ENCODE data around the gene SLC12A7.

The SLC12A7 gene

DNA sequence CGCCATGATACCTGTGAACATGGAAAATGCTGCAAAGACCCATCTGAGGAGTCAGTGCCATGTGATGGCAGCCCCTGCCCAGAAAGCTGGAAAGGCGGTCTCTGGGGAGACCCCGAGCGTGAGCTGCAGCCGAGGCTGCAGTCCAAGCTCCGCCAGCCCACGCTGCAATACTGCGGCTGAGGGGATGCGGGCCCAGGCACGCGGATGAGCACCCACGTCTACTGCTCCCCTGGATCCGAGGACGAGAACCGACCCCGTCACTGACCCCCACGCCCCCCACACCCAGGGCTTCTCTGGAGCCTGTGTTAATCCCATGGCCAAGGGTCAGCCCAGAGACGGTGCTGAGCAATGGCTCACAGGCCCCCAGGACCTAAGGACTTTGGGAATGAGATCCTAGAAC, 32.4 kb downstream of the SLC12A7 start:
- no peak for DNase-seq
- no peaks in the 10 kb centered on the region for H3K27me3 ChIP-seq (replicated peaks)
- in situ Hi-C loops (cut with HindIII; ENCODE audit: low pct_ligation_motif_present, low sequenced_read_pairs), result no loop called here
- no peak overlapping the region for H3K27ac ChIP-seq
- TF ChIP-seq, protein P1, sequence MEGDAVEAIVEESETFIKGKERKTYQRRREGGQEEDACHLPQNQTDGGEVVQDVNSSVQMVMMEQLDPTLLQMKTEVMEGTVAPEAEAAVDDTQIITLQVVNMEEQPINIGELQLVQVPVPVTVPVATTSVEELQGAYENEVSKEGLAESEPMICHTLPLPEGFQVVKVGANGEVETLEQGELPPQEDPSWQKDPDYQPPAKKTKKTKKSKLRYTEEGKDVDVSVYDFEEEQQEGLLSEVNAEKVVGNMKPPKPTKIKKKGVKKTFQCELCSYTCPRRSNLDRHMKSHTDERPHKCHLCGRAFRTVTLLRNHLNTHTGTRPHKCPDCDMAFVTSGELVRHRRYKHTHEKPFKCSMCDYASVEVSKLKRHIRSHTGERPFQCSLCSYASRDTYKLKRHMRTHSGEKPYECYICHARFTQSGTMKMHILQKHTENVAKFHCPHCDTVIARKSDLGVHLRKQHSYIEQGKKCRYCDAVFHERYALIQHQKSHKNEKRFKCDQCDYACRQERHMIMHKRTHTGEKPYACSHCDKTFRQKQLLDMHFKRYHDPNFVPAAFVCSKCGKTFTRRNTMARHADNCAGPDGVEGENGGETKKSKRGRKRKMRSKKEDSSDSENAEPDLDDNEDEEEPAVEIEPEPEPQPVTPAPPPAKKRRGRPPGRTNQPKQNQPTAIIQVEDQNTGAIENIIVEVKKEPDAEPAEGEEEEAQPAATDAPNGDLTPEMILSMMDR (IDR thresholded peaks at IDR 0.05; ENCODE audit: low read depth, low read length, missing control alignments), result no peak
- H3K4me3 ChIP-seq (ENCODE audit: low read depth, low read length), result no peak overlapping the region
- no peaks in the 10 kb centered on the region for H3K36me3 ChIP-seq (replicated peaks)

DNA sequence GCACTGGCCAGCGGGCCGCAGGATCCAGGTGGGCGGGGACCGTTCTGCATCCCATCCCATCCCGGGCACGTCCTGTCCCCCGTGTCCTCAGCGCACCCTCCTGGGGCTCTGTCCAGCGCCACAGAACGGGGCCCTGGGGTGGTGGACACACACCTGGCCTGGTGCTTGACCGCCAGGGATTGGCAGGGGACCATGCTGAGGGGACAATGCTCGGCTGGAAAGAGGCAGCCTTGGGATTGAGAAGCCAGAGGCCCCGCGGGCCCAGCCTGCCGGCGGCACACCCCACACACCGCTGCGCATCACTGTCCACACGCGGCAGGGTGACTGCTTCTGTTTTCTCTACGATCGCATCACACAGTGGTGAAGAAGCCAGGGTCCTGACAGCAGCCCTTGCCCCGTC, 33.0 kb downstream of the SLC12A7 start:
- Histone ChIP-seq H3K4me3 (ENCODE audit: low read depth, low read length) (no peak overlapping the region), H3K27me3 (replicated peaks) (no peaks in the 10 kb centered on the region), H3K27ac (no peak overlapping the region), H3K36me3 (replicated peaks) (no peaks in the 10 kb centered on the region)
- DNase-seq, result no peak
- in situ Hi-C loops (cut with HindIII; ENCODE audit: low pct_ligation_motif_present, low sequenced_read_pairs), result no loop called here
- TF ChIP-seq, protein P1 (IDR thresholded peaks at IDR 0.05; ENCODE audit: low read depth, low read length, missing control alignments), result no peak

DNA sequence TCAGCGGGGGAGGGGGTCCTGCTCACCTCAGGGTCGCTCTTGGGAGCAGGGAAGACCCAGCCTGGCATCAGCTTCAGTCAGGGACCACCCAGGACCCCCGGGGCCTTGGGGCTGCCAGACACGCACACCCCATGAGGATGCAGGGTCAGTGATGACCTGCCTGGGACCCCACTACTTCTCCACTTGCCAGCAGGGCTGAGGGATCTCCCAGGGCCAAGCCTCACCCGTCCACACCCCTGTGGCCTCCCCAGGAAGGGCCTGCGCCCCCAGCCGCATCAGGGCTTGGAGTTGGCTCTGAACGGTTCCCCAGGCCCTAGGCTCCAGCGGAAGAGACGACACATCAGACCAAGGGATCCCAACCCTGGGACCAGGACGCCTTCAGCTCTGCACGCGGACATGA, 33.7 kb downstream of the SLC12A7 start:
- Histone ChIP-seq H3K4me3 (ENCODE audit: low read depth, low read length) (no peak overlapping the region), H3K36me3 (replicated peaks) (no peaks in the 10 kb centered on the region), H3K27ac (no peak overlapping the region), H3K27me3 (replicated peaks) (no peaks in the 10 kb centered on the region)
- no peak for DNase-seq
- TF ChIP-seq, protein P1 (IDR thresholded peaks at IDR 0.05; ENCODE audit: low read depth, low read length, missing control alignments), result no peak
- in situ Hi-C loops (cut with HindIII; ENCODE audit: low pct_ligation_motif_present, low sequenced_read_pairs), result no loop called here

DNA sequence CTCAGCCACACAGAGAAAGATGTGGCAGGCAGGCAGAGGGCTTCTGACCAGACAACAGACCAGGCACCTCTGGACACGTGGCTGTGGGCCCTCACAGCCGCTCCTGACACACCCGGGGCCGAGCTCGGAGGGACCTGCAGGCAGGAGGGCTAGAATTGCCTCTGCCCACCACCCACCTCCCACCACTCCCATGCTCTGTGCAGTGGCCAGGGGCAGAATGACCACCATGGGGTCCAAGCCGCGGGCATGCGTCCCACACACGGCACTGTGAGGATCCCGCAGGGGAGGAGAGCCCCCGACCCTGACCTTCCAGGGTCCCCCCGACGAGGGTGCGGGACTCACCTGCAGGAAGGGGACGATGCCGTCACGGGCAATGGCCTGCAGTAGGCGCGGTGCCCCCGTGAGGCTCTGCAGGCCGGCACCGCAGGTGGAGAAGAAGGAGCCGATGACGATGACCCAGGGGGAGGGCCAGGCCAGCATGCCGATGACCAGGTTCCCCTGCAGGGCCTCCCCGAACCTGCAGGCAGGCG, 34.3 kb downstream of the SLC12A7 start:
- H3K27me3 ChIP-seq (replicated peaks), result no peaks in the 10 kb centered on the region
- H3K27ac ChIP-seq, result no peak overlapping the region
- in situ Hi-C loops (cut with HindIII; ENCODE audit: low pct_ligation_motif_present, low sequenced_read_pairs), result no loop called here
- H3K4me3 ChIP-seq (ENCODE audit: low read depth, low read length), result no peak overlapping the region
- TF ChIP-seq, protein P1 (IDR thresholded peaks at IDR 0.05; ENCODE audit: low read depth, low read length, missing control alignments), result no peak
- DNase-seq, result no peak
- no peaks in the 10 kb centered on the region for H3K36me3 ChIP-seq (replicated peaks)

DNA sequence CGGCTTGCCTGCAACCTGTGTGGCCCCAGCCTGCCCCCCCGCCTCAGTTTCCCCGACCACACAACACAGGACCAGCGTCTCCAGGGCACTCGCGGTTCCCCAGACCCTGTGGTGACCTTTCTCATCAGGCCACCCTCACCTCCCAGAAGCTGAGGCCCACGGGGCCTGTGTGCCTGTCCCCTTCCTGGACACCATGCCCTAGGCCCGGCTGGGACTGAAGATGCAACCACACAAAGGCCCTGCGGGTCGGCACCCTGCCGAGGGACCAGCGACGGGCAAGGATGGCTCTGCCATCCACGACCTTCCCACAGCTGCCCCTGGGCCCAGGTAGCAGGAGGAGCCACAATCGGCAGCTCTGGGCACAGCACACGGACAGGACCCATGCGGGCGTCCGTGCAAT, 34.8 kb downstream of the SLC12A7 start:
- TF ChIP-seq, protein P1 (IDR thresholded peaks at IDR 0.05; ENCODE audit: low read depth, low read length, missing control alignments), result no peak
- H3K27me3 ChIP-seq (replicated peaks), result no peaks in the 10 kb centered on the region
- no peak overlapping the region for H3K27ac ChIP-seq
- no peak for DNase-seq
- H3K4me3 ChIP-seq (ENCODE audit: low read depth, low read length), result no peak overlapping the region
- in situ Hi-C loops (cut with HindIII; ENCODE audit: low pct_ligation_motif_present, low sequenced_read_pairs), result no loop called here
- H3K36me3 ChIP-seq (replicated peaks), result no peaks in the 10 kb centered on the region

DNA sequence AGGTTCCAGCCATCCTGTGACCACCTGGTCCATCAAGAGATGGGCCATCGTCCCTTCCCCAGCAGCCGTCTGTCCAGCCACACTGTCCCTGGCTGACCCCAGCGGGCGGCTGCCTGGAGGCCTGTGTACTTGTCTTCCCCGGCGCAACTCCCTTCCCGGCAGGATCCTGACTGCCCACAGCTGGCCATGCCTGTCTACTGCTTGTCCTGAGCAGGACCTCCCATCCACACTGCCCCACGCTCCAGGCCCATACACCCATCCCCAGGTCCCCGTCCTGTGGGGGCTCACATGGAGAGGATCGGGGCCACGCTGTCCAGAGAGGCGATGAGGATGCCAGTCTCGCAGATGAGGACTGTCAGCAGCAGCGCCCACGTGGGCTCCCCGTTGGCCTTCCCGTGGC, 35.5 kb downstream of the SLC12A7 start:
- H3K27me3 ChIP-seq (replicated peaks), result no peaks in the 10 kb centered on the region
- no peak overlapping the region for H3K4me3 ChIP-seq (ENCODE audit: low read depth, low read length)
- no peak overlapping the region for H3K27ac ChIP-seq
- DNase-seq, result no peak
- TF ChIP-seq, protein P1 (IDR thresholded peaks at IDR 0.05; ENCODE audit: low read depth, low read length, missing control alignments), result no peak
- in situ Hi-C loops (cut with HindIII; ENCODE audit: low pct_ligation_motif_present, low sequenced_read_pairs), result no loop called here
- H3K36me3 ChIP-seq (replicated peaks), result no peaks in the 10 kb centered on the region

Measured in brain microvascular endothelial cell (primary cell).